DOHH2 (cell line): Measurements from ENCODE around the gene ZFP92.
"Not testable (repeated sequence)": the region's sequence is repeated elsewhere in the genome, so short reads cannot be mapped to it uniquely, and the experiment has no call there.

ENCODE experiments used
- H3F3A ChIP-seq: fragments of 200-600 bp; sonication (generic), shearing (Covaris generic); 2 replicates; pipeline ENCODE4 v1.6.0; 2016; ENCODE audit warnings: antibody characterized with exemption, mild to moderate bottlenecking; ENCODE audit not compliant: control insufficient read depth, insufficient read depth
- H3K27ac ChIP-seq: fragments of 200-600 bp; sonication (generic); 2 replicates; pipeline ENCODE4 v1.5.1; 2014; ENCODE audit warnings: low read depth, mild to moderate bottlenecking, low read length, moderate library complexity
- H3K27me3 ChIP-seq: fragments of 200-600 bp; sonication (generic); 2 replicates; pipeline ENCODE4 v1.6.1; 2014; ENCODE audit warnings: mild to moderate bottlenecking, low read length, mixed read lengths; ENCODE audit not compliant: control insufficient read depth
- H3K36me3 ChIP-seq: fragments of 200-600 bp; sonication (generic); 2 replicates; pipeline ENCODE4 v1.6.1; 2014; ENCODE audit warnings: mild to moderate bottlenecking, low read length, moderate library complexity, mixed read lengths; ENCODE audit not compliant: control insufficient read depth
- H3K4me1 ChIP-seq: fragments of 200-600 bp; sonication (generic); 2 replicates; pipeline ENCODE4 v1.6.1; 2014; ENCODE audit warnings: mild to moderate bottlenecking, low read length, mixed read lengths; ENCODE audit not compliant: control insufficient read depth
- H3K4me2 ChIP-seq: fragments of 200-600 bp; sonication (generic); 2 replicates; pipeline ENCODE4 v1.6.0; 2014; ENCODE audit warnings: mild to moderate bottlenecking, low read length, moderate library complexity
- H3K4me3 ChIP-seq: fragments of 200-600 bp; sonication (generic); 2 replicates; pipeline ENCODE4 v1.5.1; 2014; ENCODE audit warnings: mild to moderate bottlenecking, low read length, mixed read lengths
- H3K79me2 ChIP-seq: fragments of 200-600 bp; sonication (generic); 2 replicates; pipeline ENCODE4 v1.6.1; 2014; ENCODE audit warnings: mild to moderate bottlenecking, low read length, mixed read lengths; ENCODE audit not compliant: control insufficient read depth
- H3K9me2 ChIP-seq: fragments of 200-600 bp; sonication (generic); replicated peaks from 2 replicates; pipeline ENCODE4 v1.6.1; 2014; ENCODE audit warnings: mild to moderate bottlenecking, low read length, mixed read lengths; ENCODE audit not compliant: control insufficient read depth
- H3K9me3 ChIP-seq: fragments of 200-600 bp; sonication (generic); 2 replicates; pipeline ENCODE4 v1.6.1; 2014; ENCODE audit warnings: antibody characterized with exemption, low read length, mixed read lengths; ENCODE audit not compliant: control insufficient read depth, insufficient read depth
- H4K20me1 ChIP-seq: fragments of 200-600 bp; sonication (generic); 2 replicates; pipeline ENCODE4 v1.6.0; 2014; ENCODE audit warnings: low read depth, mild to moderate bottlenecking, antibody characterized with exemption, low read length, moderate library complexity; ENCODE audit not compliant: control insufficient read depth, insufficient read depth
- CTCF ChIP-seq: fragments of 200-600 bp; sonication (generic); IDR thresholded peaks from one replicate; pipeline ENCODE4 v1.5.1; 2014; ENCODE audit warnings: antibody characterized with exemption, mild to moderate bottlenecking, low read depth, low read length; ENCODE audit not compliant: poor library complexity, severe bottlenecking
- EZH2phosphoT487 ChIP-seq: fragments of 200-600 bp; sonication (generic); IDR thresholded peaks from 2 replicates; pipeline ENCODE4 v1.6.1; 2017; ENCODE audit warnings: borderline replicate concordance, mild to moderate bottlenecking, antibody characterized with exemption, low read length, moderate library complexity, mixed read lengths

The ZFP92 gene

GRCh38 chrX:153387987-153388721, 23.1 kb upstream of the ZFP92 start:
- no peaks in the 10 kb centered on the region for H3K27me3 ChIP-seq
- H3K36me3 ChIP-seq: no peaks in the 10 kb centered on the region
- H3K4me3 ChIP-seq: no peak overlapping the region
- H3K9me3 ChIP-seq: no peaks in the 10 kb centered on the region; the same call in 1 of the 2 replicates
- no peaks in the 10 kb centered on the region for H4K20me1 ChIP-seq
- no peaks in the 10 kb centered on the region for H3K79me2 ChIP-seq
- TF ChIP-seq CTCF (no peak), EZH2phosphoT487 (no peak)
- H3K4me1 ChIP-seq: no peaks in the 10 kb centered on the region
- no peak overlapping the region for H3K4me2 ChIP-seq
- no peaks in the 10 kb centered on the region for H3F3A ChIP-seq
- H3K9me2 ChIP-seq: no peaks in the 10 kb centered on the region
- no peak overlapping the region for H3K27ac ChIP-seq

DNA sequence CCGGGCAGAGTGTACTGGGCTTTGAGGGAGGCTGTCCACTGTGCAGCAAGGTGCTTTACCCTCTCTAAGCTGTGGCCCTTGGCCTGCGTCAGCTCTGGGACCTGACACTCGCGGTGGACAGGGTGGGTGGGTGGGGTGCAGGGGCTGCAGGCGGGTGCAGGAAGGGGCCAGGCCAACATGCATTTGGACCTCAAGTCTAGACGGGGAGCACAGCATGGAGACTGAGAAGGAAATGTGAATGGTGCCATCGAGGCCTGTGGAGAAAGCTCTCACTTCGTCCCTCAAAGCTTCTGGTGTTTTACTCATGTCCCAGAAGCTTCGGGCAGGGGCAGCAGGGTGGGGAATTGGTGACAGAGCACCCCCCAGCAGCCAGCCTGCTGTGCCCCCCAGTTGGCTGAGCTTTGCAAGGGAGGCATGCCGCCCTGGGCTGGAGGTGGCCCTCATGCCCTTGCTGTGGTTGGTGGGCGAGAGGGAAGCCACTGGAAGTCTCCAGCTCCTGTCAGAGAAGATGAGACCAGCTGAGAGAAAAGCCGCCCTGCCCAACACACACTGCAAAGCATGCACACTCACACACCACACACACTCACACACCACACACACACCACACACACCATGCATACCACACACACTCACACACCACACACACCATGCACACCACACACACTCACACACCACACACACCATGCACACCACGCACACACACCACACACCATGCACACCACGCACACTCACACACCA, 22.4 kb upstream of the ZFP92 start:
- Histone ChIP-seq H3K36me3 (no peaks in the 10 kb centered on the region), H4K20me1 (no peaks in the 10 kb centered on the region), H3K9me2 (no peaks in the 10 kb centered on the region), H3F3A (no peaks in the 10 kb centered on the region), H3K27ac (no peak overlapping the region), H3K4me3 (no peak overlapping the region), H3K4me1 (no peaks in the 10 kb centered on the region), H3K4me2 (no peak overlapping the region), H3K27me3 (no peaks in the 10 kb centered on the region), H3K79me2 (no peaks in the 10 kb centered on the region), H3K9me3 (no peaks in the 10 kb centered on the region)
- TF ChIP-seq EZH2phosphoT487 (no peak), CTCF (no peak)

DNA sequence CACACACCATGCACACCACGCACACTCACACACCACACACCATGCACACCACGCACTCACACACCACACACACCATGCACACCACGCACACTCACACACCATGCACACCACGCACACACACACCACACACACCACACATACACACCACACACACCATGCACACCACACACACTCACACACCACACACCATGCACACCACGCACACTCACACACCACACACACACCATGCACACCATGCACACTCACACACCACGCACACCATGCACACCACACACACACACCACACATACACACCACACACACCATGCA, 21.9 kb upstream of the ZFP92 start:
- not testable (repeated sequence) for H3K9me2 ChIP-seq, H3K4me2 ChIP-seq, H3K4me3 ChIP-seq, H3F3A ChIP-seq, H3K36me3 ChIP-seq, H3K9me3 ChIP-seq, H3K4me1 ChIP-seq, H3K79me2 ChIP-seq, H3K27ac ChIP-seq, H4K20me1 ChIP-seq, H3K27me3 ChIP-seq

- Histone ChIP-seq H3F3A (no peaks in the 10 kb centered on the region), H3K4me3 (no peak overlapping the region), H3K4me1 (no peaks in the 10 kb centered on the region), H3K36me3 (no peaks in the 10 kb centered on the region), H4K20me1 (no peaks in the 10 kb centered on the region), H3K9me3 (no peaks in the 10 kb centered on the region), H3K27me3 (no peaks in the 10 kb centered on the region), H3K27ac (no peak overlapping the region), H3K79me2 (no peaks in the 10 kb centered on the region), H3K4me2 (no peak overlapping the region), H3K9me2 (no peaks in the 10 kb centered on the region)
- TF ChIP-seq CTCF: no peak
- no peak for TF ChIP-seq EZH2phosphoT487
These were observed 18.5 kb upstream of the ZFP92 start for GRCh38 chrX:153392642-153393321.
